HepG2 (cell line): ENCODE data around the gene ATP9A. TPM values are rescaled to one million over a fixed set of nuclear protein-coding genes. Genes with fewer than 3 reads are reported as not detected.

ENCODE experiments used
- ATM ChIP-seq: fragments of 450-650 bp; IDR thresholded peaks from 2 replicates; pipeline ENCODE4 v1.7.1; 2017; ENCODE audit warnings: mild to moderate bottlenecking, borderline replicate concordance
- ELF3 ChIP-seq: IDR thresholded peaks from 2 replicates; pipeline ENCODE4 v1.6.1; 2016; ENCODE audit warnings: missing genetic modification reagents, missing compliant biosample characterization
- FOXA1 ChIP-seq, 2 experiments: fragments of 450-650 bp in 1 of 2; sonication (generic) in 1 of 2; formaldehyde crosslinking in 1 of 2; IDR thresholded peaks; 2 replicates each; pipeline versions ENCODE4 v1.4.0 to v1.6.1; 2016 to 2020; ENCODE audit warnings: missing genetic modification reagents in 1 of 2
- HDAC1 ChIP-seq: sonication (generic); formaldehyde crosslinking; IDR thresholded peaks from 2 replicates; pipeline ENCODE4 v1.5.1; 2020; ENCODE audit warnings: mild to moderate bottlenecking, missing genetic modification reagents
- PITX1 ChIP-seq: sonication (generic); formaldehyde crosslinking; IDR thresholded peaks from 2 replicates; pipeline ENCODE4 v1.5.1; 2020; ENCODE audit warnings: mild to moderate bottlenecking, missing genetic modification reagents
- TEAD3 ChIP-seq: optimal IDR thresholded peaks from 2 replicates; pipeline ENCODE3; 2016; ENCODE audit warnings: borderline replicate concordance
- ZKSCAN8 ChIP-seq: IDR thresholded peaks from 2 replicates; pipeline ENCODE4 v1.6.1; 2016; ENCODE audit warnings: borderline replicate concordance, missing genetic modification reagents, missing compliant biosample characterization
- ZMAT3 ChIP-seq: sonication (generic); formaldehyde crosslinking; conservative IDR thresholded peaks from 2 replicates; pipeline ENCODE4 v1.7.0; 2021; ENCODE audit warnings: missing genetic modification reagents
- ZNF180 ChIP-seq: sonication (generic); formaldehyde crosslinking; IDR thresholded peaks from 2 replicates; pipeline ENCODE4 v1.4.0; 2020; ENCODE audit warnings: low read depth, missing genetic modification reagents, borderline replicate concordance
- ZNF260 ChIP-seq: sonication (generic); formaldehyde crosslinking; IDR thresholded peaks from 2 replicates; pipeline ENCODE4 v1.4.0; 2020; ENCODE audit warnings: missing genetic modification reagents, low read depth, mild to moderate bottlenecking, borderline replicate concordance
- ZNF720 ChIP-seq: sonication (generic); formaldehyde crosslinking; IDR thresholded peaks from 2 replicates; pipeline ENCODE4 v1.4.0; 2020; ENCODE audit warnings: missing genetic modification reagents
- ZNF850 ChIP-seq: sonication (generic); formaldehyde crosslinking; conservative IDR thresholded peaks from 2 replicates; pipeline ENCODE4 v1.9.0; 2021; ENCODE audit warnings: mild to moderate bottlenecking, missing genetic modification reagents
- polyA plus RNA-seq, 8 experiments: library from polyadenylated mRNA; depleted of rRNA in 3 of 8; stranded (reverse) in 7 of 8; unstranded in 1 of 8; fragments of >200 nt; fragmentation: Illumina TruSeq in 4 of 8; extraction: Trizol in 4 of 8; gene quantifications; 2 replicates each; pipeline versions ENCODE4 v1.2.1 to v1.2.3, GENCODE V29; 2011 to 2016; ENCODE audit warnings: low read depth in 4 of 8, missing spikeins in 1 of 8, mixed read lengths in 1 of 8; ENCODE audit not compliant: insufficient read depth in 1 of 8
- total RNA-seq, 5 experiments: library from RNA; depleted of rRNA; stranded (reverse); fragments of >200 nt; fragmentation: Illumina TruSeq; extraction: Trizol; gene quantifications; 2 replicates each; pipeline ENCODE4 v1.2.3, GENCODE V29; 2016; ENCODE audit warnings: low read depth in 1 of 5
- TF ChIP-seq, protein P1 (sequence below): sonication (generic); formaldehyde crosslinking; IDR thresholded peaks from one replicate; pipeline ENCODE4 v1.5.1; 2020; ENCODE audit warnings: mild to moderate bottlenecking, missing genetic modification reagents; ENCODE audit errors: not compliant biosample characterization
- TF ChIP-seq, protein P2 (sequence below): sonication (generic); formaldehyde crosslinking; IDR thresholded peaks from 2 replicates; pipeline ENCODE4 v1.4.0; 2020; ENCODE audit warnings: low read depth, mild to moderate bottlenecking, missing genetic modification reagents
- TF ChIP-seq, protein P3 (sequence below): IDR thresholded peaks from 2 replicates; pipeline ENCODE4 v1.6.1; 2012; ENCODE audit warnings: inconsistent platforms
- TF ChIP-seq, protein P4 (sequence below): sonication (generic); formaldehyde crosslinking; IDR thresholded peaks from 2 replicates; pipeline ENCODE4 v1.8.1; 2022; ENCODE audit warnings: low read depth, mild to moderate bottlenecking, missing genetic modification reagents

ATP9A gene
- total and polyA plus RNA-seq, 2 of the 13 experiments (the other 11 are each of a cell fraction or from before 2014, with no cell fraction given), result 11.8 to 18.5 TPM

DNA sequence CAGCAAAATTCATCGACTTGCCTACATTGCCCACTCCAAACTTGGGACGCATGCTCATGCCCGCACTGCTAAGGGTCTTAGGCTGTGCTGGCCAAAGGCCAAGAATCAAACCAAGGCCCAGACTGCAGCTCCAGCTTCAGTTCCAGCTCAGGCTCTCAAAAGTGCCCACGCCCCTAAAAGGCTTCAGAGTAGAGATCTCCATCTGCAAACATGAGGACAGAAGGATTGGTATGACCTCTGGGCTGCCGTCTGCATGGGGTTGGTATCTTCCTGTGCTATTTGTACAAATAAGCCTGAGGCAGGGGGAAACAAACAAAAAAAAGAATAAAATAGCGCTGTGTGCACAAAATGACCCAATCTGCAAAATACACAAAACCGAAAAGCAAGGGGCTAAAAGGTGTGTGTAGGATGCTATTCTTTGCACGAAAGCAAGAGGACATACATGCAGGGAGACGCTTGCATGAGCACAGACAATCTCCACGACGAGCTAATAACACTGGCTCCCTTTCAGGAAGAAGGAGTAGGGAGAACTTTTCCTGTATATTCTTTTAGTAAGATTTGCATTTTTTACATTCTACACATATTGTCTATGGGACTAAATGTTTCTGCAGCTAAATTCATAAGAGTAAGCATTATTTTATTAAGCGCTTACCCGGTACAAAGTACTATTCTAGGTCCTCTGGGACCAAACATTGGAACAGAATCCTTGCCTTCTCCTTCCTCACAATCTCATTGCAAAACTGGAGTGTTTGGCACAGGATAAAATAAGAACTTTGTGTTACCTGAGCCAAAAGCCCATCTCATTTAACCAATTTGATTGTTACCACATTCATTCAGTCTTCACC, 33.1 kb downstream of the ATP9A start (continued):
- TF ChIP-seq, protein P1, sequence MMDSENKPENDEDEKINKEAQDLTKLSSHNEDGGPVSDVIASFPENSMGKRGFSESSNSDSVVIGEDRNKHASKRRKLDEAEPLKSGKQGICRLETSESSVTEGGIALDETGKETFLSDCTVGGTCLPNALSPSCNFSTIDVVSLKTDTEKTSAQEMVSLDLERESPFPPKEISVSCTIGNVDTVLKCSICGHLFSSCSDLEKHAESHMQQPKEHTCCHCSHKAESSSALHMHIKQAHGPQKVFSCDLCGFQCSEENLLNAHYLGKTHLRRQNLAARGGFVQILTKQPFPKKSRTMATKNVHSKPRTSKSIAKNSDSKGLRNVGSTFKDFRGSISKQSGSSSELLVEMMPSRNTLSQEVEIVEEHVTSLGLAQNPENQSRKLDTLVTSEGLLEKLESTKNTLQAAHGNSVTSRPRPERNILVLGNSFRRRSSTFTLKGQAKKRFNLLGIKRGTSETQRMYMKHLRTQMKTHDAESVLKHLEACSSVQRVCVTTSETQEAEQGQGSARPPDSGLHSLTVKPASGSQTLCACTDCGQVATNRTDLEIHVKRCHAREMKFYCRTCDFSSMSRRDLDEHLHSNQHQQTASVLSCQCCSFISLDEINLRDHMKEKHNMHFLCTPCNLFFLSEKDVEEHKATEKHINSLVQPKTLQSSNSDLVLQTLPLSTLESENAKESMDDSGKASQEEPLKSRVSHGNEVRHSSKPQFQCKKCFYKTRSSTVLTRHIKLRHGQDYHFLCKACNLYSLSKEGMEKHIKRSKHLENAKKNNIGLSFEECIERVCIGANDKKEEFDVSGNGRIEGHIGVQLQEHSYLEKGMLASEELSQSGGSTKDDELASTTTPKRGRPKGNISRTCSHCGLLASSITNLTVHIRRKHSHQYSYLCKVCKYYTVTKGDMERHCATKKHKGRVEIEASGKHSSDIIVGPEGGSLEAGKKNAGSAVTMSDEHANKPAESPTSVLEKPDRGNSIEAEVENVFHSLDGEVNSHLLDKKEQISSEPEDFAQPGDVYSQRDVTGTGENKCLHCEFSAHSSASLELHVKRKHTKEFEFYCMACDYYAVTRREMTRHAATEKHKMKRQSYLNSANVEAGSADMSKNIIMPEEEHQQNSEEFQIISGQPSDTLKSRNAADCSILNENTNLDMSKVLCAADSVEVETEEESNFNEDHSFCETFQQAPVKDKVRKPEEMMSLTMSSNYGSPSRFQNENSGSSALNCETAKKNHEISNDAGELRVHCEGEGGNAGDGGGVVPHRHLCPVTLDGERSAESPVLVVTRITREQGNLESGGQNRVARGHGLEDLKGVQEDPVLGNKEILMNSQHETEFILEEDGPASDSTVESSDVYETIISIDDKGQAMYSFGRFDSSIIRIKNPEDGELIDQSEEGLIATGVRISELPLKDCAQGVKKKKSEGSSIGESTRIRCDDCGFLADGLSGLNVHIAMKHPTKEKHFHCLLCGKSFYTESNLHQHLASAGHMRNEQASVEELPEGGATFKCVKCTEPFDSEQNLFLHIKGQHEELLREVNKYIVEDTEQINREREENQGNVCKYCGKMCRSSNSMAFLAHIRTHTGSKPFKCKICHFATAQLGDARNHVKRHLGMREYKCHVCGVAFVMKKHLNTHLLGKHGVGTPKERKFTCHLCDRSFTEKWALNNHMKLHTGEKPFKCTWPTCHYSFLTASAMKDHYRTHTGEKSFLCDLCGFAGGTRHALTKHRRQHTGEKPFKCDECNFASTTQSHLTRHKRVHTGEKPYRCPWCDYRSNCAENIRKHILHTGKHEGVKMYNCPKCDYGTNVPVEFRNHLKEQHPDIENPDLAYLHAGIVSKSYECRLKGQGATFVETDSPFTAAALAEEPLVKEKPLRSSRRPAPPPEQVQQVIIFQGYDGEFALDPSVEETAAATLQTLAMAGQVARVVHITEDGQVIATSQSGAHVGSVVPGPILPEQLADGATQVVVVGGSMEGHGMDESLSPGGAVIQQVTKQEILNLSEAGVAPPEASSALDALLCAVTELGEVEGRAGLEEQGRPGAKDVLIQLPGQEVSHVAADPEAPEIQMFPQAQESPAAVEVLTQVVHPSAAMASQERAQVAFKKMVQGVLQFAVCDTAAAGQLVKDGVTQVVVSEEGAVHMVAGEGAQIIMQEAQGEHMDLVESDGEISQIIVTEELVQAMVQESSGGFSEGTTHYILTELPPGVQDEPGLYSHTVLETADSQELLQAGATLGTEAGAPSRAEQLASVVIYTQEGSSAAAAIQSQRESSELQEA (CRISPR knock-in tag), result no peak
- TF ChIP-seq ZNF720 (CRISPR knock-in tag) (0 out of 2 replicates have a peak, but pooled peaks have one; percentile 41), PITX1 (CRISPR knock-in tag) (0 out of 2 replicates have a peak, but pooled peaks have one; percentile 31), ZMAT3 (CRISPR knock-in tag) (peak; percentile 68; the same call in 1 of the 2 replicates), TEAD3 (CRISPR knock-in tag) (peak; percentile 68), ZNF180 (no peak), ZKSCAN8 (CRISPR knock-in tag) (no peak), ZNF850 (CRISPR knock-in tag) (no peak), ZNF260 (CRISPR knock-in tag) (no peak), ATM (no peak), ELF3 (CRISPR knock-in tag) (peak; percentile 10; the same call in 1 of the 2 replicates), FOXA1 (IDR thresholded peaks at IDR 0.05) (no peak), FOXA1 (CRISPR knock-in tag; IDR thresholded peaks at IDR 0.05) (0 out of 2 replicates have a peak, but pooled peaks have one; percentile 26), HDAC1 (CRISPR knock-in tag) (0 out of 2 replicates have a peak, but pooled peaks have one; percentile 36)
- TF ChIP-seq, protein P2, sequence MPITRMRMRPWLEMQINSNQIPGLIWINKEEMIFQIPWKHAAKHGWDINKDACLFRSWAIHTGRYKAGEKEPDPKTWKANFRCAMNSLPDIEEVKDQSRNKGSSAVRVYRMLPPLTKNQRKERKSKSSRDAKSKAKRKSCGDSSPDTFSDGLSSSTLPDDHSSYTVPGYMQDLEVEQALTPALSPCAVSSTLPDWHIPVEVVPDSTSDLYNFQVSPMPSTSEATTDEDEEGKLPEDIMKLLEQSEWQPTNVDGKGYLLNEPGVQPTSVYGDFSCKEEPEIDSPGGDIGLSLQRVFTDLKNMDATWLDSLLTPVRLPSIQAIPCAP (CRISPR knock-in tag), result no peak
- TF ChIP-seq, protein P3, sequence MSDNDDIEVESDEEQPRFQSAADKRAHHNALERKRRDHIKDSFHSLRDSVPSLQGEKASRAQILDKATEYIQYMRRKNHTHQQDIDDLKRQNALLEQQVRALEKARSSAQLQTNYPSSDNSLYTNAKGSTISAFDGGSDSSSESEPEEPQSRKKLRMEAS, result 0 out of 2 replicates have a peak, but pooled peaks have one; percentile 30
- TF ChIP-seq, protein P4, sequence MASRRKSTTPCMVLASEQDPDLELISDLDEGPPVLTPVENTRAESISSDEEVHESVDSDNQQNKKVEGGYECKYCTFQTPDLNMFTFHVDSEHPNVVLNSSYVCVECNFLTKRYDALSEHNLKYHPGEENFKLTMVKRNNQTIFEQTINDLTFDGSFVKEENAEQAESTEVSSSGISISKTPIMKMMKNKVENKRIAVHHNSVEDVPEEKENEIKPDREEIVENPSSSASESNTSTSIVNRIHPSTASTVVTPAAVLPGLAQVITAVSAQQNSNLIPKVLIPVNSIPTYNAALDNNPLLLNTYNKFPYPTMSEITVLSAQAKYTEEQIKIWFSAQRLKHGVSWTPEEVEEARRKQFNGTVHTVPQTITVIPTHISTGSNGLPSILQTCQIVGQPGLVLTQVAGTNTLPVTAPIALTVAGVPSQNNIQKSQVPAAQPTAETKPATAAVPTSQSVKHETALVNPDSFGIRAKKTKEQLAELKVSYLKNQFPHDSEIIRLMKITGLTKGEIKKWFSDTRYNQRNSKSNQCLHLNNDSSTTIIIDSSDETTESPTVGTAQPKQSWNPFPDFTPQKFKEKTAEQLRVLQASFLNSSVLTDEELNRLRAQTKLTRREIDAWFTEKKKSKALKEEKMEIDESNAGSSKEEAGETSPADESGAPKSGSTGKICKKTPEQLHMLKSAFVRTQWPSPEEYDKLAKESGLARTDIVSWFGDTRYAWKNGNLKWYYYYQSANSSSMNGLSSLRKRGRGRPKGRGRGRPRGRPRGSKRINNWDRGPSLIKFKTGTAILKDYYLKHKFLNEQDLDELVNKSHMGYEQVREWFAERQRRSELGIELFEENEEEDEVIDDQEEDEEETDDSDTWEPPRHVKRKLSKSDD, result no peak
